HG02938 (cell line): Measurements from ENCODE around the gene THRSP.
"Not testable (repeated sequence)": the region's sequence is repeated elsewhere in the genome, so short reads cannot be mapped to it uniquely, and the experiment has no call there.

ENCODE experiments used
- ATAC-seq: cut with Tn5 transposase; IDR thresholded peaks from one replicate; pipeline ENCODE4 v1.9.1; 2021; ENCODE audit warnings: mild to moderate bottlenecking, moderate library complexity; ENCODE audit not compliant: unreplicated experiment

THRSP gene

GRCh38 chr11:78038697-78039313 is 24.9 kb upstream of the THRSP start:
- no peak for ATAC-seq

DNA sequence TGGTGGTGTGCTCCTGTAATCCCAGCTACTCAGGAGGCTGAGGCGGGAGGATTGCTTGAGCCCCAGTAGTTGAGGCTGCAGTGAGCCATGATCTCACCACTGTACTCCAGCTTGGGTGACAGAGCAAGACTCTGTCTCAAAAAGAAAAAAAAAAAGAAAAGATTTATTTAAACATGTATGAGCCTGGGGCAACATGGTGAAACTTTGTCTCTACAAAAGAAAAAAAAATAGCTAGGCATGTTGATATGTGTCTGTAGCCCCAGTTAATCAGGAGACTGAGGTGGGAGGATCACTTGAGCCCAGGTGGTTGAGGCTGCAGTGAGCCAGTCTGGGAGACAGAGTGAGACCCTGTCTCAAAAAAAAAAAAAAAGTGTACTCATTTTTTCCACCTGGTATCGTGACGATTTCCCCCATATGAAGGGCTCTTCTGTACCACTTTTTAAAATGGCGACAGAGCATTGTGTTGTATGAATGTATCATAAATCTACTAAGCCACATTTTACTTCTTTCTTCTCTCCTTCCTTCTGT is 24.2 kb upstream of the THRSP start:
- ATAC-seq: peak; percentile 29

DNA sequence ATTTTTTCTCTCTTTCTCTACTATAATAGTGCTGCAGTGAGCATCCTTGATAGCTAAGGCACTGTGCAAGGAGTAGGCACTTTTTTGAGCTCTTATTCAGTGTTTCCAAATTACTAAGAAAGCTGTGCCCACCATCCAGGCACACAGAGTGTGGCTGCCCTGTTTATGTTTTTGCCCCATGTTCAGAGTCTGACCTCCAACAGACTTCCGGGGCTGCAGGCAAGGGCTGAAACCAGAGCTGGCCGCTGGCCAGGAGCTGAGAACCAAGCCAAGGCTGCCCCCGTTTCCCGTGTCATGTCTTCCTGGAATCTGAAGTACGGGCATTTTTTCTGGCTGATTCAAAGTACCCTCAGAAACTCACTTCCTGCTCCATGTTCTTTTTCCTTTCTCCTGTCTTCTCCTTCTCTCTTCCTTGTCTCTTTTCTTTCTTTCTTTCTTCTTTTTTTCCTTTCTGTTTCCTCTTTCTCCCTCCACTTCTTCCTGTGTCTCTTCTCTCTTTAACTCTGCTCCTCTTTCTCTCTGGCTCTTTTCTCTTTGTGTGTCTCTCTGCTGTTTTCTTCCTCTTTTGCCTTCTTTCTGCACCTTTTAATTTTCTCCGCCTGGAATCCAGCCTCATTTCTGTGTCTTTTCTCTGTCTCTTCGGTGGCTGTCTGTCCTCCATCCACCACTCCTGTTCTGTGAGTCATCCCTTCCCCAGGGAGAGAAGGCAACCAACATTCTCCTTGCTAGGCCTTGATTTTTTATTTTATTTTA is 23.6 kb upstream of the THRSP start:
- ATAC-seq: peak; percentile 72

DNA sequence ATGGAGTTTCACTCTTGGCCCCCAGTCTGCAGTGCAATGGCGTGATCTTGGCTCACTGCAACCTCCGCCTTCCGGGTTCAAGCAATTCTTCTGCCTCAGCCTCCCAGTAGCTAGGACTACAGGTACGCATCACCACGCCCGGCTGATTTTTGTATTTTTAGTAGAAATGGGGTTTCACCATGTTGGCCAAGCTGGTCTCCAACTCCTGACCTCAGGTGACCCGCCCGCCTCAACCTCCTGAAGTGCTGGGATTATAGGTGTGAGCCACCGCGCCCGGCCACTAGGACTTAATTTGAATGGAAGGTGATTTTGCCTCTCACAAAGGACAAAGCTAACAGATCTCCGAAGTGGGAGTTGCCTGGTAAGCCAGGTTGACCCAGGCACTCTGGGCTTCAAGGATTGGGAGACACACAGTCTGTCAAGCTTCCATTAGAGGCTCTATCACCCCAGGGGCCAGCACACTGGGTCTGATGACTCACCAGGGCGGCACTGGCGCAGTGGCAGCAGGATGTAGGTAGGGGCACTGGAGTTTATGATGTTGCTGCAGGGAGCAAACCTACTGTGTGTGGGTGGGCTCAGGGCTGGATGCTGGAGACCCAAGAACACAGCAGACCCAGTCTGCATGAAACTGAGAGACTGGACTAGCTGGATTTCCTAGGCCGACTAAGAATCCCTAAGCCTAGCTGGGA is 22.8 kb upstream of the THRSP start:
- ATAC-seq: no peak

DNA sequence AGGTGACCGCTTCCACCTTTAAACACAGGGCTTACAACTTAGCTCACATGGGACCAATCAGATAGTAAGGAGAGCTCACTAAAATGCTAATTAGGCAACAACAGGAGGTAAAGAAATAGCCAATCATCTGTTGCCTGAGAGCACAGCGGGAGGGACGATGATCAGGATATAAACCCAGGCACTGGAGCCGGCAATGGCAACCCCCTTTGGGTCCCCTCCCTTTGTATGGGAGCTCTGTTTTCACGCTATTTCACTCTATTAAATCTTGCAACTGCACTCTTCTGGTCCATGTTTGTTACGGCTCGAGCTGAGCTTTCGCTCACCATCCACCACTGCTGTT is 22.3 kb upstream of the THRSP start:
- not testable (repeated sequence) for ATAC-seq

DNA sequence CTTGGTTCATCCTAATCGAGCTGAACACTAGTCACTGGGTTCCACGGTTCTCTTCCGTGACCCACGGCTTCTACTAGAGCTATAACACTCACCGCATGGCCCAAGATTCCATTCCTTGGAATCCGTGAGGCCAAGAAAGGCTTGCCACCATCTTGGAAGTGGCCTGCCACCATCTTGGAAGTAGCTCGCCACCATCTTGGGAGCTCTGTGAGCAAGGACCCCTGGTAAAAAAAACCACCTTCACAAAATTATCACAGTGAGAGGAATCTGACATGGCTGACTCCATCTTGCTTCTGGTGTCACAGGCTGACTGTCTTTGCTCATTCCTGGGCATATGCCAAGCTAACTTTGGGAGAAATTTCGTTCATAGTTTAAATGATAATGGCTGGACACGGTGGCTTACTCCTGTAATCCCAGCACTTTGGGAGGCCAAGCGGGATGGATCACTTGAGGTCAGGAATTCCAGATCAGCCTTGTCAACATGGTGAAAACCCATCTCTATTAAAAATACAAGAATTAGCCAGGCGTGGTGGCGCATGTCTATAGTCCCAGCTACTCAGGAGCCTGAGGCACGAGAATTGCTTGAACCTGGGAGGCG is 21.7 kb upstream of the THRSP start:
- ATAC-seq: no peak

GRCh38 chr11:78044706-78045105 is 19.0 kb upstream of the THRSP start:
- ATAC-seq: no peak

DNA sequence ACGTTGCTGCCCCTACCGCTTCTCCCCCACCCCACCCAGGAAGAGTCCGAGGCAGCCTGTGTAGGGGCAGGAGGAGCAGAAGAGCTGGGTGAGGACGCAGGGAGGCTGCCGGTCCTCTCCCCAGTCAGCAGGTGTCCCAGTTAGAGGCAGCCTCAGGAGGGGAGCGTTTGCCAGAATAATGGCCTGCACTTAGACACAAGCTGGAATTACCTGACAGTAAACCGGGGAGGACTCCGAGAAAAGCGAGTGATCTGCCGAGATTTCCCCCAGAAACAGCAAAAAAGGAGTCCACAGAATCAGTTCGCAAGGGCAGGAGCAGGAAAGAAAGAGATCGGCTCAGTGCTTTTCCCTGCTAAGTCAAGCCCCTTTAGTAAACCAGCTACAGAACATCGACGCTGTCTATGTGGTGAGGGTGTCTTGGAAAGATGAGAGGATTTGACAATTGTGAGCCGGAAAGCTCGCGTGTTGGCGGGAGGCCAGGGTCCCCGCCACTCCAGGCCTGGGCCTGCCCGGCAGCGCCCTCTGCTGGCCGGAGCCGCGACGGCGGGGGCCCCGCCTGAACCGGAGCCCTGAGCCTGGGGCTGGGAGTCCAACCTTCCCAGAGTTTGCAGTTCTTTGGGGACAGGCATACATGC is 17.7 kb upstream of the THRSP start:
- ATAC-seq: no peak

- ATAC-seq: no peak
Observed at GRCh38 chr11:78046486-78046854, 17.2 kb upstream of the THRSP start.

GRCh38 chr11:78048561-78048960 is 15.1 kb upstream of the THRSP start:
- ATAC-seq: no peak

GRCh38 chr11:78049348-78049747 is 14.3 kb upstream of the THRSP start:
- no peak for ATAC-seq

DNA sequence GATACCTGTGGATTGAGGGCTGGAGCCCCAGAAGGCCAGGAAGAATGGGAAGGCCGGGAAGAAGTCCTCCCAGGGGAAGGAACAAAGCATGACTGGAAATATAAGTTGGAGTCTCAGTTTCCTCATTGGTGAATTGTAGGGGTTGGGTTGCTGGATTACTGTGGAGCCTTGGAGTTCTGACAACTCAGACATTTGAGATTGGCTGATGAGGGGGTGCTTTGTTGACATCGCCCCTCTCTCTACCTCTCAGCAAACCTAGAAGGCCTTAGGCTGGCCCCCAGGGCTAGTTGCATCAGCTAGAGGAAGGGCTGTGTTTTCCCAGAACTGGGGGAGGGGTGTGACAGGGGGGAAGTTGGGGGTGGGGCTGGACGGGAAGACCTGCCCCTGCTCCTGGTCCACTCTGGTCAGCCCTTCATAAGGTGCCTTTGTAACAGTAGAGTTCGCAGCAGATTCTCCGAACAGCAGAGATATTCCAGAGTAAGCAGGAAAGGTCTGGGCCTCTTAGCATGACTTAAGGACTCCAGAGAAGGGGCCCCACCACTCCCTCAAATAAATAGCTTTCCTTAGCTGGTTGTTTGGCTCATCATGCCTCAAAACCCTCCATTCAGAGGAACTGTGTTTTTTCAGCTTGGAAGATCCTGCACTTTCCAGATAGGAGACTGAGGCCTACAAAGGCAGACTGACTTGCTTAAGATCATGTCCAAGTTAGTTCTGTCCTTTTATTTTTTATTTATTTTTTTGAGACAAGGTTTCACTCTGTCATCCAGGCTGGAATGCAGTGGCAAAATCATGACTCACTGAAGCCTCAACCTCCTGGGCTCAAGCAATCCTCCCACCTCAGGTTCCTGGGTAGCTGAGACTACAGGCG is 12.5 kb upstream of the THRSP start:
- no peak for ATAC-seq

- no peak for ATAC-seq
Observed at GRCh38 chr11:78054971-78055370, 8.7 kb upstream of the THRSP start.

- no peak for ATAC-seq
Observed at GRCh38 chr11:78056093-78056492, 7.6 kb upstream of the THRSP start.

GRCh38 chr11:78057462-78058055 is 6.1 kb upstream of the THRSP start:
- ATAC-seq: no peak

- not testable (repeated sequence) for ATAC-seq
Observed at GRCh38 chr11:78059749-78060328, 3.8 kb upstream of the THRSP start.

DNA sequence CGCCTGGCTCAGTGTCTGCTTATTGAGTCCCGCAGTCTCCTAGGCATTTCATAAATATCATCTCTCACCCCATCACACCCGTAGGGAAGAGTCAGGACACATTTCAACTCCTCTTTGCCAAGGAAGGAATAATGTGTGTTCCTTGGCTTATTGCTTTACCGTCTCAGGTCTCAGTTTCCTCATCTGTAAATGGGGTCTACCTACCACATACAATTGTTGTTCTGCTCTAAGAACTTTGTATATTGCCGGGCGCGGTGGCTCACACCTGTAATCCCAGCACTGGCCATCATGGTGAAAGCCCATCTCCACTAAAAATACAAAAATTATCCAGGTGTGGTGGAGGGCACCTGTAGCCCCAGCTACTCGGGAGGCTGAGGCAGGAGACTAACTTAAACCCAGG is 3.1 kb upstream of the THRSP start:
- ATAC-seq: no peak

DNA sequence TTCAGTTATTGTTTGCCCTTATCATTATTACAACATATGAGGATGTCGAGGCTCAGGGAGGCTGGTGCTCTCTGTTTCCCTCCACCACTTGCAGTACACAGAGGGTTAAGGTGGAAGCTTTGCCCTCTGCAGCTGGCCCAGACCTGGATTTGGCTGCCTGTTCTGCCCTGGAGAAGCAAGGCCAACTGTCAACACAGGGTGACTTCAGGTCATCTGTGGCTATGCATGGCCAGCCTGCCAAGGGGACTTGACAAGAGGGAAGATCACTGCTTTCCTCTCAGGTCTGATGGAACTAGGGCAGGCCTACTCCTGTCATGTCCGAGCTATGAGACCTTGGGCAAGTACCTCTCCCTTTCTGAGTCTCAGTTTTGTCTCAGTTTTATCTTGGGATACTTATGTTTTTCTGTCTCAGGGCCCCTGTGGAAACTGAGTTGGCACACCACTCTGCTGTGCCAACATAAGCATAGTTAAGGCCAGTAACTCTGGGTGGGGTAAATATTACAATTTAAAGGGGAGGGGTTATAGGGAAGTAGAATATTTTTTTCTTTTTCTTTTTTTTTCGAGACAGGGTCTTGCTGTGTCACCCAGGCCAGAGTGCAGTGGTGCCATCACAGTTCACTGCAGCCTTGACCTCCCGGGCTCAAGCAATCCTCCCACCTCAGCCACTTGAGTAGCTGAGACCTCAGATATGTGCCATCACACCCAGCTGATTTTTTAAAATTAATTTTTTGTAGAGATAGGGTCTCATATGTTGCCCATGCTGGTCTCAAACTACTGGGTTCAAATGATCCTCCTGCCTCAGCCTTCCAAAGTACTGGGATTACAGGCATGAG is 2.4 kb upstream of the THRSP start:
- no peak for ATAC-seq

DNA sequence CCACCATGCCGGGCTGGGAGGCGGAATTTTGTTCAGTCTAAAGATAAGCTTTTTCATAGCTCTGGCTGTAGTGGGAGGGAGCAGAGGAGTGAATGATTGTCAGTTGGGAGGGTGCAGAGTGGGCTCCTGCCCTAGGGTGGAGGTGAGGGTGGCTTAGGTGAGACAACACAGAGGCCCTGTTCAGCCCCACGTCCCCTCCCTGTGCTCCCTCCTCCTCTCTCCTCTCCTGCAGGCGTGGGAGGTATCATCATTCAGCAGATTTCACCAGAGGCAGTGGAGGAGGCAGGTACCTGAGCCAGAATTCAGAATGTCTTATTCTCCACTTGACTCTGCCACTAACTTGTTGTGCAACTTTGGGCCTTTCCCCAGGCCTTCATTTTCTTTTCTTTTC is 1.7 kb upstream of the THRSP start:
- no peak for ATAC-seq
